Ascending aorta (tissue), 2 donors: ENCODE data around the gene UST. TPM values are rescaled to one million over a fixed set of nuclear protein-coding genes. Genes with fewer than 3 reads are reported as not detected.

Experiments
- DNase-seq, 2 donors: peaks; one replicate each; pipeline ENCODE4 v3.0.0-alpha.2; 2019; ENCODE audit warnings: low spot score in 2 of 2
- H3K27ac ChIP-seq, 2 donors: fragments of 200-600 bp; sonication (generic); one replicate each; pipeline ENCODE4 v1.5.1; 2016 to 2017; ENCODE audit warnings: mild to moderate bottlenecking in 1 of 2
- H3K27me3 ChIP-seq: fragments of 200-600 bp; sonication (generic); one replicate; pipeline ENCODE4 v1.5.1; 2017
- H3K36me3 ChIP-seq, 2 donors: fragments of 200-600 bp; sonication (generic); one replicate each; pipeline ENCODE4 v1.5.1; 2016
- H3K4me1 ChIP-seq, 2 donors: fragments of 200-600 bp; sonication (generic); one replicate each; pipeline ENCODE4 v1.5.1; 2016 to 2017; ENCODE audit warnings: mild to moderate bottlenecking in 1 of 2
- H3K4me3 ChIP-seq, 2 donors: fragments of 200-600 bp; sonication (generic); one replicate each; pipeline ENCODE4 v1.5.1; 2016 to 2017; ENCODE audit warnings: mild to moderate bottlenecking in 1 of 2
- H3K9me3 ChIP-seq, 2 donors: fragments of 200-600 bp; sonication (generic); one replicate each; pipeline ENCODE4 v1.5.1; 2016
- intact Hi-C: fragments of 100-400 bp; cut with DNase I; formaldehyde crosslinking; loops from one replicate; pipeline ENCODE4 v1.15.1; 2023
- total RNA-seq: library from RNA; depleted of rRNA; stranded (reverse); fragments of >200 nt; gene quantifications from one replicate; pipeline ENCODE4 v1.1.0, GENCODE V29; 2016
- TF ChIP-seq, protein P1 (sequence below), 3 experiments: fragments of 200-600 bp in 2 of 3; fragments of 450-650 bp in 1 of 3; sonication (generic) in 2 of 3; IDR thresholded peaks; one replicate each; pipeline ENCODE4 v1.5.1; 2016 to 2019; ENCODE audit warnings: antibody characterized with exemption in 3 of 3, mild to moderate bottlenecking in 1 of 3, moderate library complexity in 1 of 3

UST gene
- total RNA-seq, 1 donor from 2014 or later = 27.0 TPM

DNA sequence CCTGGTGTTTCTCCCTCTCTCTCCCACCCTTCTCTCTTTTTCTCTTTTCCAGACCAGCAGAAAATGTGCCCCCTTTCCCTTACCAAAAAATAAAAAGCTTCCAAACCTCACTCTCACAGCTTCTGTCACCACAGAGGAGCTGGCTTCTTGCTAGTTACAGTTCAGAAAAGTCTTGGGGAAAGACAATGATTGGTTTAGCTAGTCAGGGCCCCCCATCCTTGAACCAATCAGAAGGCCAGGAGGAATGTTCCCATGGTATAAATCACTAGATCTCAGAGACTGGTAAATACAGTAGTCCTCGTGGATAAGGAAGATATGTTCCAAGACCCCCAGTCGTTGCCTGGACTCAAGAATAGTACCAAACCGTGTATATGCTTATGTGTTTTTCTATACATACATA is 339.5 kb downstream of the UST start:
- H3K27ac ChIP-seq = no peak overlapping the region
- H3K4me3 ChIP-seq = no peak overlapping the region
- intact Hi-C loops = no loop called here
- H3K9me3 ChIP-seq = no peaks in the 10 kb centered on the region
- H3K27me3 ChIP-seq = no peaks in the 10 kb centered on the region
- no peak for DNase-seq
- peaks cover 0 to under 1% of the 10 kb centered on the region in 2 donors for H3K4me1 ChIP-seq
- TF ChIP-seq, protein P1, sequence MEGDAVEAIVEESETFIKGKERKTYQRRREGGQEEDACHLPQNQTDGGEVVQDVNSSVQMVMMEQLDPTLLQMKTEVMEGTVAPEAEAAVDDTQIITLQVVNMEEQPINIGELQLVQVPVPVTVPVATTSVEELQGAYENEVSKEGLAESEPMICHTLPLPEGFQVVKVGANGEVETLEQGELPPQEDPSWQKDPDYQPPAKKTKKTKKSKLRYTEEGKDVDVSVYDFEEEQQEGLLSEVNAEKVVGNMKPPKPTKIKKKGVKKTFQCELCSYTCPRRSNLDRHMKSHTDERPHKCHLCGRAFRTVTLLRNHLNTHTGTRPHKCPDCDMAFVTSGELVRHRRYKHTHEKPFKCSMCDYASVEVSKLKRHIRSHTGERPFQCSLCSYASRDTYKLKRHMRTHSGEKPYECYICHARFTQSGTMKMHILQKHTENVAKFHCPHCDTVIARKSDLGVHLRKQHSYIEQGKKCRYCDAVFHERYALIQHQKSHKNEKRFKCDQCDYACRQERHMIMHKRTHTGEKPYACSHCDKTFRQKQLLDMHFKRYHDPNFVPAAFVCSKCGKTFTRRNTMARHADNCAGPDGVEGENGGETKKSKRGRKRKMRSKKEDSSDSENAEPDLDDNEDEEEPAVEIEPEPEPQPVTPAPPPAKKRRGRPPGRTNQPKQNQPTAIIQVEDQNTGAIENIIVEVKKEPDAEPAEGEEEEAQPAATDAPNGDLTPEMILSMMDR (IDR thresholded peaks at IDR 0.05) = no peak
- H3K36me3 ChIP-seq = no peaks in the 10 kb centered on the region

DNA sequence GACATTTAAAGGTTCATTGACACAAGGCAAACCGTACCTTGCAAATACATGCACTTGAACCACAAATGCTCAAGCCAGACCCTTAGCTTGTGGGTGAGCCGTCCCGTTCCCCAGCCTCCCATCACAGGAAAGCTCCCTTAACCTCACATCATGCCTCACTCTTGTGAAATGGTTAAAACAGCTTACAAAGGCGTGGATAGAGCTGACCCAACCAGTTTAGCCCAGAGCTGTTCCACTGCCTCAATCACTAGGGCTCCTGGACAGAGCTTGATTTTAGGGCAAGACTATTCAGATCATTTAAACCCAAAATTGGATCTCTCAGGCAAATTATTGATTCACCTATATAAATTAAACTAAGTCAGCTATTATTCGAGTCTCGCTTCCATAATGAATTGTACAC is 341.1 kb downstream of the UST start:
- intact Hi-C loops = no loop called here
- Histone ChIP-seq H3K9me3 (no peaks in the 10 kb centered on the region), H3K4me1 (no peaks in the 10 kb centered on the region), H3K36me3 (no peaks in the 10 kb centered on the region), H3K27ac (no peak overlapping the region), H3K27me3 (no peaks in the 10 kb centered on the region), H3K4me3 (no peak overlapping the region)
- TF ChIP-seq, protein P1 (IDR thresholded peaks at IDR 0.05) = no peak
- DNase-seq = no peak

DNA sequence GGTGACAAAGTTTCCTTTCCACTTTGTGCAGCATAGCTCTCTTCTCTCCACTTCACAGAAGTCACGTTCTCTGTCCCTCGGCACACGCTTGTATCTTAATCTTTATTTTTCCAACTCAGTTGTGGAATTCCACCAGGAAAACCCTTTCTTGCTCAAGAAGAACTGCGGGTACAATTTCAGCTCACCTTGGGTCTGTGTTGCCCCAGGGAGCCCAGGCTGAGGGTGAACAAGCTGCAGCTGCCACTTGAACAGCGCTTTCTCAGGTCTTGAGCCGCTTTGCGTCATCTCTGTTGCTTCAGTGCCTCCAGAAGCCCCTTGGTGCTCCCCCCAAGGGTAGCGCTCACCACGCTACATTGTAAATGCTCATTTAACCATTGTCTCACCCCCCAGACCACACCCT is 341.5 kb downstream of the UST start:
- no peak for DNase-seq
- intact Hi-C loops = no loop called here
- Histone ChIP-seq H3K36me3 (no peaks in the 10 kb centered on the region), H3K9me3 (no peaks in the 10 kb centered on the region), H3K27me3 (no peaks in the 10 kb centered on the region), H3K27ac (no peak overlapping the region), H3K4me3 (no peak overlapping the region), H3K4me1 (no peaks in the 10 kb centered on the region)
- TF ChIP-seq, protein P1 (IDR thresholded peaks at IDR 0.05) = no peak

DNA sequence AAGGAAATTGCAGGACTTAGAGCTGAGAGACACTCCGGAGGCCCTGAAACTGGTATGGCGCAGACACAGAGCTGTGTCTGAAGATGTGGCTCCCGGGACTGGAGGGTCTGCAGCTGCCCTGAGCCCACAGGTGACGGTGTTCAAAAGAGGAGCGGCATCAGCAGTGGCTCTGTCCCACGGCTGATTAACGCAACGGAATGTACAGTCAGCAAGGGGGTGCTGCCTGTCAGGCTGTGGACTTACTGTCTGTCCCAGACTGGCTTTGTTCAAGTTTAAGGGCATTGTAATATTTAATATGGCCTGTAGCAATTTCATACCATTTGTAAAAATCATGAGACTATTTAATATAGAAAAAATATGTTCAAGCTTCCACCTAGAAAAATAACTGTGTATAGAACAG is 342.7 kb downstream of the UST start:
- Histone ChIP-seq H3K36me3 (no peaks in the 10 kb centered on the region), H3K27ac (no peak overlapping the region), H3K4me3 (no peak overlapping the region), H3K4me1 (peaks cover 0 to 7% of the 10 kb centered on the region in 2 donors), H3K27me3 (no peaks in the 10 kb centered on the region), H3K9me3 (no peaks in the 10 kb centered on the region)
- TF ChIP-seq, protein P1 (IDR thresholded peaks at IDR 0.05) = no peak
- DNase-seq = no peak
- intact Hi-C loops = no loop called here

DNA sequence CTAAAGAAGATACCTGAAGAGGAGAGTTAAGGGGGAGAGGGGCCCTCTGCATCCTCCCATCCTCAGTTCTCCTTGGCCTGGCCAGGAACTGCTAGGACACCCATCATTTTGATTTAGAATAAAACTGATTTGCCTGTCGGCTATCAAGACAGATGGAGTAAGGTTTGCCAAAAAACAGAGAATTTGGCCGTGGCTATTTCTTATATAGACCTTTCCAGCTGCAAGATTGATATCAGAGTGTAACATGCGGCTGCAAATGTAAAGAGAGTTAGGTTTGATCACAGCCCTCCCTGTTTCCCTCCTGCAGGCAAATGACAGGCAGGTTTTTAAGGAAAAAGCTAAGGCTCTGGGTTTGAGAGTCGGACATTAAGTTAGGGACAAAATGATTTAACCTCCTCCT is 344.1 kb downstream of the UST start:
- TF ChIP-seq, protein P1 (IDR thresholded peaks at IDR 0.05) = no peak
- Histone ChIP-seq H3K4me1 (peaks cover 0 to 10% of the 10 kb centered on the region in 2 donors), H3K4me3 (no peak overlapping the region), H3K27ac (no peak overlapping the region), H3K27me3 (no peaks in the 10 kb centered on the region), H3K9me3 (no peaks in the 10 kb centered on the region), H3K36me3 (no peaks in the 10 kb centered on the region)
- intact Hi-C loops = no loop called here
- no peak for DNase-seq

DNA sequence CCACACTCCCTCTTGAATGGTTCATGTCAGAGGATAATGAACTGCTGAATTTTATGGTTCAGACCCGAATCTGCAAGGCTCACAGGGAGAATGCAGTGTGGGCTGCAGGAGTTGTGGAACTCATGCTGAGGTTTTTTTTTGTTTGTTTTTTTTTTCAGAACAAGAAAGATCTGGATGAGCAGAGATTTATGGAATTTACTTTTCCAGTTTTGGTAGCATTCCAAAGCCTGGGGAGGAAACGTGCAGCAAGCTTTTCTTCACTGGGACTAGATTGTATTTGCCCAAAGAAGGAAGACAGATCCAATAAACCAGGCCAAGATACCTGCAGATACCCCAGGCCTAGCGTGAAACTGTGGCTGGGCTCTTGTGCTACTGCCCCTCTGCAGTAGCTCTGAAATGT is 346.8 kb downstream of the UST start:
- no peaks in the 10 kb centered on the region for H3K36me3 ChIP-seq
- intact Hi-C loops = no loop called here
- TF ChIP-seq, protein P1 (IDR thresholded peaks at IDR 0.05) = no peak
- DNase-seq = no peak
- no peaks in the 10 kb centered on the region for H3K27me3 ChIP-seq
- no peak overlapping the region for H3K4me3 ChIP-seq
- H3K9me3 ChIP-seq = peaks cover 6 to 8% of the 10 kb centered on the region in 2 donors
- H3K27ac ChIP-seq = no peak overlapping the region
- peaks cover 0 to 10% of the 10 kb centered on the region in 2 donors for H3K4me1 ChIP-seq
